K562 (cell line): ENCODE measurements around the gene ASPHD1. TPM values are rescaled to one million over a fixed set of nuclear protein-coding genes. Genes with fewer than 3 reads are reported as not detected.

Experiments
- ATAC-seq: fragments of 200-7000 bp; cut with Tn5 transposase; 3 replicates; pipeline ENCODE4 v1.9.1; 2020; ENCODE audit warnings: moderate library complexity
- BruUV-seq: library from RNA; stranded (reverse); fragments of 400-500 nt; replicated peaks from 2 replicates; lab custom pipeline; 2021; lab: Mats Ljungman, UMichigan
- CTCF ChIA-PET: fragments of 300-600 bp; formaldehyde crosslinking; extraction: SDS; loops from one replicate; lab custom pipeline; 2021; ENCODE audit warnings: low intra/inter-chr PET ratio; lab: Yijun Ruan, JAX
- POLR2A ChIA-PET: fragments of 300-600, 350-650 bp; sonication (Branson Sonifier 250); formaldehyde crosslinking; extraction: SDS; loops from one replicate; lab custom pipeline; 2021; ENCODE audit warnings: antibody characterized with exemption, inconsistent platforms; lab: Yijun Ruan, JAX
- DNase-seq, 4 experiments: peaks; one replicate each; pipeline versions ENCODE4 v3.0.0 to v3.0.0-alpha.2; 2011 to 2018; ENCODE audit warnings: low spot score in 3 of 4, mixed read lengths in 3 of 4; ENCODE audit errors: extremely low read depth in 1 of 4
- FAIRE-seq: peaks from 2 replicates; lab custom pipeline; 2011; peaks lifted over from hg19 to GRCh38; lab: Jason Lieb, UNC
- H2AFZ ChIP-seq: 2 replicates; pipeline ENCODE4 v1.6.0; 2011; ENCODE audit warnings: low read depth, low read length, control low read depth, inconsistent platforms
- H3K27ac ChIP-seq: fragments of 200-600 bp; 3 replicates; pipeline ENCODE4 v1.8.0; 2011; ENCODE audit warnings: low read depth, mild to moderate bottlenecking, control low read depth, inconsistent platforms, low read length, moderate library complexity, mixed read lengths; ENCODE audit errors: extremely low read depth
- H3K27me3 ChIP-seq, 2 experiments: fragments of 300-600 bp in 1 of 2; 2 replicates in 1 of 2; 3 replicates in 1 of 2; pipeline versions ENCODE4 v1.6.0 to v1.8.0; 2011; ENCODE audit warnings: inconsistent platforms in 2 of 2, low read length in 2 of 2, mild to moderate bottlenecking in 1 of 2, mixed read lengths in 1 of 2, moderate library complexity in 1 of 2; ENCODE audit not compliant: control insufficient read depth in 2 of 2, insufficient read depth in 2 of 2
- H3K36me3 ChIP-seq: fragments of 300-600 bp; 3 replicates; pipeline ENCODE4 v1.8.0; 2011; ENCODE audit warnings: mild to moderate bottlenecking, low read length, inconsistent platforms; ENCODE audit not compliant: control insufficient read depth, insufficient read depth
- H3K4me1 ChIP-seq, 2 experiments: fragments of 200-600 bp in 1 of 2; replicated peaks in 1 of 2; 2 replicates in 1 of 2; 3 replicates in 1 of 2; pipeline versions ENCODE4 v1.5.1 to v1.8.0; 2011; ENCODE audit warnings: inconsistent platforms in 2 of 2, low read length in 2 of 2, mild to moderate bottlenecking in 1 of 2, mixed read lengths in 1 of 2, moderate library complexity in 1 of 2; ENCODE audit not compliant: control insufficient read depth in 2 of 2, insufficient read depth in 2 of 2
- H3K4me2 ChIP-seq: 2 replicates; pipeline ENCODE4 v1.6.1; 2011; ENCODE audit warnings: low read length, control low read depth, inconsistent platforms, mixed read lengths; ENCODE audit not compliant: insufficient read depth
- H3K4me3 ChIP-seq: fragments of 200-600 bp; sonication (generic), shearing (Covaris generic); 2 replicates; pipeline ENCODE4 v1.5.1; 2016; ENCODE audit warnings: control low read depth, inconsistent platforms
- H3K79me2 ChIP-seq: fragments of 200-600 bp; 3 replicates; pipeline ENCODE4 v1.8.0; 2011; ENCODE audit warnings: low read length, inconsistent platforms; ENCODE audit not compliant: control insufficient read depth, insufficient read depth
- H3K9ac ChIP-seq, 2 experiments: 2 replicates each; pipeline versions ENCODE4 v1.6.0 to v1.6.1; 2011; ENCODE audit warnings: low read depth in 2 of 2, low read length in 2 of 2, control low read depth in 1 of 2, inconsistent platforms in 1 of 2, mild to moderate bottlenecking in 1 of 2, mixed read lengths in 1 of 2; ENCODE audit not compliant: insufficient read depth in 1 of 2
- H3K9me1 ChIP-seq: one replicate; pipeline ENCODE4 v1.6.0; 2011; ENCODE audit warnings: inconsistent platforms, mild to moderate bottlenecking, low read length, moderate library complexity; ENCODE audit not compliant: control insufficient read depth, insufficient read depth
- H3K9me3 ChIP-seq: replicated peaks from 2 replicates; pipeline ENCODE4 v1.5.1; 2011; ENCODE audit warnings: low read depth, low read length, inconsistent platforms; ENCODE audit not compliant: control insufficient read depth, insufficient read depth
- H4K20me1 ChIP-seq: replicated peaks from 2 replicates; pipeline ENCODE4 v1.6.1; 2011; ENCODE audit warnings: low read length, inconsistent platforms, mixed read lengths; ENCODE audit not compliant: control insufficient read depth, insufficient read depth
- C11orf30 ChIP-seq: fragments of 450-650 bp; IDR thresholded peaks from 2 replicates; pipeline ENCODE4 v1.6.1; 2016; ENCODE audit warnings: low read depth, mild to moderate bottlenecking
- CBFA2T3 ChIP-seq: fragments of 450-650 bp; IDR thresholded peaks from 2 replicates; pipeline ENCODE4 v1.6.1; 2017
- CREB1 ChIP-seq, 2 experiments: sonication (generic) in 1 of 2; formaldehyde crosslinking in 1 of 2; IDR thresholded peaks; 2 replicates each; pipeline versions ENCODE4 v1.6.1 to v1.8.0; 2012 to 2022; ENCODE audit warnings: inconsistent platforms in 1 of 2, mild to moderate bottlenecking in 1 of 2, missing genetic modification reagents in 1 of 2, moderate library complexity in 1 of 2
- CTBP1 ChIP-seq: fragments of 450-650 bp; IDR thresholded peaks from 2 replicates; pipeline ENCODE4 v1.6.1; 2016; ENCODE audit warnings: borderline replicate concordance
- ESRRB ChIP-seq: fragments of 250-450 bp; sonication (Bioruptor Pico); IDR thresholded peaks from 2 replicates; pipeline ENCODE4 v1.5.0; 2020; ENCODE audit warnings: mild to moderate bottlenecking, moderate library complexity, borderline replicate concordance
- FOXK2 ChIP-seq, 2 experiments: fragments of 450-650 bp; IDR thresholded peaks in 1 of 2; conservative IDR thresholded peaks in 1 of 2; 2 replicates each; pipeline ENCODE4 v1.6.1; 2016; ENCODE audit warnings: low read depth in 2 of 2, mild to moderate bottlenecking in 1 of 2
- JUND ChIP-seq, 2 experiments: IDR thresholded peaks; 2 replicates in 1 of 2; 3 replicates in 1 of 2; pipeline ENCODE4 v1.6.1; 2011; ENCODE audit warnings: borderline replicate concordance in 2 of 2, low read depth in 2 of 2, low read length in 2 of 2, improper control_type of control experiment in 1 of 2, missing biosample characterization in 1 of 2, missing genetic modification characterization in 1 of 2, missing genetic modification reagents in 1 of 2
- LCOR ChIP-seq: sonication (generic); formaldehyde crosslinking; IDR thresholded peaks from 2 replicates; pipeline ENCODE4 v1.8.0; 2022; ENCODE audit warnings: mild to moderate bottlenecking, missing genetic modification reagents
- MCM2 ChIP-seq: fragments of 450-650 bp; IDR thresholded peaks from 2 replicates; pipeline ENCODE4 v1.6.1; 2017; ENCODE audit warnings: low read depth, mild to moderate bottlenecking
- NR2F6 ChIP-seq: fragments of 450-650 bp; formaldehyde crosslinking; IDR thresholded peaks from 2 replicates; pipeline ENCODE4 v1.4.0; 2020; ENCODE audit warnings: mild to moderate bottlenecking
- NRF1 ChIP-seq, 2 experiments: fragments of 450-650 bp; IDR thresholded peaks in 1 of 2; conservative IDR thresholded peaks in 1 of 2; 2 replicates each; pipeline ENCODE4 v1.6.1; 2014; ENCODE audit warnings: mild to moderate bottlenecking in 2 of 2
- RBM25 ChIP-seq: fragments of 200-400 bp; formaldehyde crosslinking; IDR thresholded peaks from 2 replicates; pipeline ENCODE4 v1.6.1; 2018; ENCODE audit warnings: low read length, low read depth, moderate library complexity; ENCODE audit not compliant: severe bottlenecking
- TSHZ1 ChIP-seq: fragments of 250-450 bp; sonication (Bioruptor Pico); IDR thresholded peaks from 2 replicates; pipeline ENCODE4 v1.4.0; 2020; ENCODE audit warnings: mild to moderate bottlenecking, moderate library complexity
- WHSC1 ChIP-seq: IDR thresholded peaks from one replicate; pipeline ENCODE4 v1.6.1; 2012; ENCODE audit warnings: low read length, control low read depth, inconsistent platforms
- ZNF512 ChIP-seq: IDR thresholded peaks from 2 replicates; pipeline ENCODE4 v1.6.1; 2016; ENCODE audit warnings: missing genetic modification characterization, missing compliant biosample characterization
- WGBS: fragments of 100-300 bp; shearing (Covaris generic); methylation state at CpG from one replicate; pipeline ENCODE4 v1.1.6; 2016; ENCODE audit warnings: low coverage, mixed read lengths; ENCODE audit not compliant: insufficient coverage; ENCODE audit errors: missing lambda C conversion rate; 5-methylcytosine and 5-hydroxymethylcytosine counted together
- in situ Hi-C: fragments of 300-500 bp; cut with MboI; formaldehyde crosslinking; loops from 4 replicates; pipeline ENCODE4 v1.15.0; 2018; ENCODE audit warnings: inconsistent platforms, mixed read lengths
- intact Hi-C: fragments of 100-400 bp; cut with micrococcal nuclease; formaldehyde crosslinking; loops from 2 replicates; pipeline ENCODE4 v1.14.2; 2022
- polyA plus RNA-seq, 8 experiments: library from polyadenylated mRNA; depleted of rRNA in 4 of 8; stranded (reverse) in 5 of 8; unstranded in 3 of 8; fragments of >200 nt; fragmentation: Nextera tagmentation in 2 of 8; fragmentation: Illumina TruSeq in 1 of 8; extraction: Ambion mirVana in 2 of 8; extraction: Trizol in 1 of 8; gene quantifications; 2 replicates each; pipeline versions ENCODE4 v1.2.1 to v1.2.3, GENCODE V29; 2011 to 2014; ENCODE audit warnings: inconsistent platforms in 1 of 8, missing spikeins in 1 of 8
- total RNA-seq, 7 experiments: library from RNA; depleted of rRNA in 6 of 7; stranded (reverse); fragments of >200 nt in 6 of 7; fragmentation: Illumina TruSeq in 2 of 7; extraction: Trizol in 2 of 7; gene quantifications; 2 replicates each; pipeline versions ENCODE4 v1.2.1 to v1.2.3, GENCODE V29; 2011 to 2021; ENCODE audit warnings: low replicate concordance in 1 of 7

The ASPHD1 gene
- total and polyA plus RNA-seq, 9 of the 15 experiments (the other 6 are each of a cell fraction or from before 2014, with no cell fraction given) = 0.03 to 0.70 (median 0.24) TPM; not detected in 5

GRCh38 chr16:29877266-29877961 lies 22.9 kb upstream of the ASPHD1 start:
- peak overlapping the region; percentile 77 for H3K4me2 ChIP-seq
- H3K4me3 ChIP-seq = peak overlapping the region; percentile 41
- ChIA-PET POLR2A (interaction anchor here (0.5 to 1.8 kb wide), 8 partner anchors 9 to 1217 kb away, joined by 3 to 6 read pairs (median 3); partner anchors contain the start of genes CDIPT, KCTD13 and VKORC1), CTCF (no interaction called here)
- no peaks in the 10 kb centered on the region for H3K9me3 ChIP-seq
- DNase-seq (peak; percentile 94 to 98 (median 97)), ATAC-seq (peak; percentile 98), FAIRE-seq (peak; percentile 99)
- intact Hi-C loops (no loop called here), in situ Hi-C loops (no loop called here)
- peaks cover 8 to 34% of the 10 kb centered on the region in 2 experiments; a peak in 4 of 5 replicates for H3K4me1 ChIP-seq
- BruUV-seq = no TSS peak
- H4K20me1 ChIP-seq = no peaks in the 10 kb centered on the region
- peak overlapping the region; percentile 94 for H2AFZ ChIP-seq
- peak overlapping the region in 1 of 2 experiments; percentile 77; a peak in 2 of 4 replicates for H3K9ac ChIP-seq
- WGBS = 2% methylated on average over 23 of the region's 28 CpGs
- no peaks in the 10 kb centered on the region for H3K36me3 ChIP-seq
- peaks cover 6 to 7% of the 10 kb centered on the region in 2 experiments; a peak in 4 of 5 replicates for H3K27me3 ChIP-seq
- H3K79me2 ChIP-seq = no peaks in the 10 kb centered on the region
- no peak overlapping the region for H3K27ac ChIP-seq
- no peaks in the 10 kb centered on the region for H3K9me1 ChIP-seq
- no peak for TF ChIP-seq CBFA2T3
- no peak for TF ChIP-seq MCM2
- TF ChIP-seq TSHZ1 = no peak
- no peak for TF ChIP-seq RBM25
- no peak for TF ChIP-seq NR2F6 (CRISPR knock-in tag)
- no peak for TF ChIP-seq WHSC1
- TF ChIP-seq FOXK2 (conservative IDR thresholded peaks at IDR 0.05 in 1 of 2, IDR thresholded peaks at IDR 0.05 in 1 of 2; ENCODE audit: low read depth in 2 of 2) = peak; percentile 45 to 53; a peak in 3 of 4 replicates
- TF ChIP-seq JUND (IDR thresholded peaks at IDR 0.05; ENCODE audit: borderline replicate concordance, low read depth, low read length) = 0 out of 2 replicates have a peak, but pooled peaks have one; percentile 11
- TF ChIP-seq JUND (tag; IDR thresholded peaks at IDR 0.05; ENCODE audit: borderline replicate concordance, low read depth, low read length) = peak; percentile 26; the same call in 1 of the 3 replicates
- no peak for TF ChIP-seq ESRRB (CRISPR knock-in tag)
- TF ChIP-seq CREB1 (IDR thresholded peaks at IDR 0.05) = no peak
- TF ChIP-seq CREB1 (CRISPR knock-in tag; IDR thresholded peaks at IDR 0.05) = no peak
- 0 out of 2 replicates have a peak, but pooled peaks have one; percentile 47 for TF ChIP-seq C11orf30
- TF ChIP-seq ZNF512 = no peak
- TF ChIP-seq LCOR (CRISPR knock-in tag) = peak; percentile 69
- peak; percentile 51; the same call in 1 of the 2 replicates for TF ChIP-seq CTBP1
- peak; percentile 84 to 87 for TF ChIP-seq NRF1 (conservative IDR thresholded peaks at IDR 0.05 in 1 of 2, IDR thresholded peaks at IDR 0.05 in 1 of 2)
